Central memory CD8-positive, alpha-beta T cell (primary cell): Measurements from ENCODE around the gene RHOF.
A peak's percentile ranks its signal among the peaks of the same experiment; 100 is the strongest.

Experiments
- ATAC-seq: fragments of 150-1000 bp; cut with Tn5 transposase; replicated peaks from 2 replicates; pipeline ENCODE4 v1.10.0; 2022; ENCODE audit warnings: mild to moderate bottlenecking, moderate FRiP score, moderate number of reproducible peaks; ENCODE audit not compliant: poor library complexity, severe bottlenecking; ENCODE audit errors: extremely low read depth
- DNase-seq, 2 donors: peaks; one replicate each; pipeline ENCODE4 v3.0.0; 2021; ENCODE audit warnings: low spot score in 2 of 2
- H3K27ac Mint-ChIP-seq: one replicate; pipeline ENCODE4 v1.8.0; 2022; ENCODE audit warnings: low read depth, mild to moderate bottlenecking, moderate library complexity, mixed read lengths
- H3K27me3 Mint-ChIP-seq: one replicate; pipeline ENCODE4 v1.8.0; 2022; ENCODE audit warnings: mixed read lengths
- H3K36me3 Mint-ChIP-seq: one replicate; pipeline ENCODE4 v1.8.0; 2022; ENCODE audit warnings: mild to moderate bottlenecking, moderate library complexity, mixed read lengths; ENCODE audit not compliant: insufficient read depth
- H3K4me1 Mint-ChIP-seq: one replicate; pipeline ENCODE4 v1.8.0; 2022; ENCODE audit warnings: mixed read lengths
- H3K4me3 Mint-ChIP-seq: one replicate; pipeline ENCODE4 v1.8.0; 2022; ENCODE audit warnings: mild to moderate bottlenecking, moderate library complexity, mixed read lengths
- H3K9me3 Mint-ChIP-seq: one replicate; pipeline ENCODE4 v1.8.0; 2022; ENCODE audit warnings: mixed read lengths

RHOF gene

GRCh38 chr12:121806546-121807423 lies 13.3 kb upstream of the RHOF start:
- Mint-ChIP-seq H3K27ac (peak overlapping the region; percentile 95), H3K4me1 (peaks cover 45% of the 10 kb centered on the region), H3K27me3 (no peaks in the 10 kb centered on the region), H3K36me3 (peaks cover 66% of the 10 kb centered on the region), H3K4me3 (peak overlapping the region; percentile 99), H3K9me3 (no peaks in the 10 kb centered on the region)
- ATAC-seq (no peak), DNase-seq (no peak)

- H3K4me3 Mint-ChIP-seq: peak overlapping the region; percentile 99
- H3K9me3 Mint-ChIP-seq: no peaks in the 10 kb centered on the region
- peaks cover 70% of the 10 kb centered on the region for H3K36me3 Mint-ChIP-seq
- H3K27ac Mint-ChIP-seq: peak overlapping the region; percentile 95
- ATAC-seq: peak; percentile 23
- peaks cover 41% of the 10 kb centered on the region for H3K4me1 Mint-ChIP-seq
- no peaks in the 10 kb centered on the region for H3K27me3 Mint-ChIP-seq
- DNase-seq: no peak
Observed at GRCh38 chr12:121806009-121806545, 12.6 kb upstream of the RHOF start.

DNA sequence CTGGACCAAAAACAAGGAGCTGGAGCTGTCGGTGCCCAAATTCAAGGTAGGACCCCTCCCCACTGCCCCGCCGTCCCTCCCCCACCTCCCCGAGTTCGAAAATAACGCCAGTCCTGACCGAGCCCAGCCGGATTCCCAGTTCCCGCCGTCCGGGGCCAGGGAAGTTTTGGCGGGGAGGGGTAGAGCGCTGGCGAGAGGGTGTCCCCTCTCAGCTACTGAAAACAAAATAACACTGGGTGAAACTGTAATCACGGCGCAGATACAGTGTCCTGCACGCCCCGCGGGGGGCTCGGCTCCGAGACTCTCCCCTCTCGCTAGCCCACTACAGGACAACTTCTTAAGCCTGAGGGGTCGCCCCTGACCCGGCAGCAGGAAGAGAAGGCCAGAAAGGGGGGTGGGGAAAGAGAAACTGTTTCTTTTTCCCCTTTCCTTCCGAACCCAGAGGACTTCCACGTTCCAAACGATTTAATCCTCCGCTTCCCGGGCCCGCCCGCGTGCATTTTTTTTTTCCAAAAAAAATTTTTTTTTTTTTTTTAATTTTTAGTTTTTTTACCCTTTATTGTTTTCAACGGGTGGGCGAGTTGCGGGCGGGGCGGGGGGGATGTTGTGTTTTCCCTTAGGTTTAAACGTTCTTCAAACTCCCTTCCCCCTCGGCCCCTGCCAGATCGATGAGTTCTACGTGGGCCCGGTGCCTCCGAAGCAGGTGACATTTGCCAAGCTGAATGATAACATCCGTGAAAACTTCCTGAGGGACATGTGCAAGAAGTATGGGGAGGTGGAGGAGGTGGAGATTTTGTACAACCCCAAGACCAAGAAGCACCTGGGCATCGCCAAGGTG lies 11.9 kb upstream of the RHOF start:
- peak overlapping the region; percentile 99 for H3K4me3 Mint-ChIP-seq
- ATAC-seq: no peak
- no peaks in the 10 kb centered on the region for H3K27me3 Mint-ChIP-seq
- H3K27ac Mint-ChIP-seq: peak overlapping the region; percentile 95
- H3K36me3 Mint-ChIP-seq: peaks cover 67% of the 10 kb centered on the region
- peaks cover 36% of the 10 kb centered on the region for H3K4me1 Mint-ChIP-seq
- DNase-seq: no peak
- no peaks in the 10 kb centered on the region for H3K9me3 Mint-ChIP-seq

- Mint-ChIP-seq H3K4me3 (peak overlapping the region; percentile 99), H3K4me1 (peaks cover 36% of the 10 kb centered on the region), H3K27me3 (no peaks in the 10 kb centered on the region), H3K36me3 (peaks cover 65% of the 10 kb centered on the region), H3K9me3 (no peaks in the 10 kb centered on the region), H3K27ac (peak overlapping the region; percentile 95)
- ATAC-seq: peak; percentile 2
- no peak for DNase-seq
Observed at GRCh38 chr12:121804417-121805111, 11.1 kb upstream of the RHOF start.

DNA sequence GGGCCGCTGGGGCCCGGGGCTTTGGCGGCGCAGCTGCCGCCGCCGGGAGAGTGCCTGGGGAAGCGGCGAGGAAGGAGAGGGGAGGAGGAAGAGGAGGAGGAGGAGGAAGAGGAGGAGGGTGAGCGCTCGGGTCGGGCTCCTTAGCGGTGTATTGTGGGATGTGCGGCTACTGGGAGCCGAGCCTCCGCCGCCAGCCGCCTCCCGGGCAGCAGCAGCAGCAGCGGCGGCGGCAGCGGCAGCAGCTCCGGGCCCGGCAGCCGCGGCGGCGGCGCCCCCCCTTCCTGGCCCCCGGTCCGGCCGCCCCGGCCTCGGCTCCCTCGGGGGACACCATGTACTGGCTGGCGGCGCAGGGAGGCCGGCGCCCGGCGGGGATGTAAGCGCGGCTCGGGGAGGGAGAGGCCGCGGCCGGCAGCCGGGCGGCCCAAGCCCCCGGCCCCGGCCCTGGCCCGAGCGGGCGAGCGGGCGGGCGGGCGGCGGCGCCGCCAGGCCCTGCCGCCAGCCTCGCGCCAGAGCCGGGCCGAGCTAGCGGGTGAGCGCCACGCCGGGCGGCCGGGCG lies 10.5 kb upstream of the RHOF start, which contains the start of gene SETD1B:
TSS of gene SETD1B (plus strand) at position 149 of the 556 bp plus-strand sequence. CDS start 729 bp downstream, outside the sequence.
- ATAC-seq (no peak), DNase-seq (no peak)
- Mint-ChIP-seq H3K4me3 (peak within 1 kb of the TSS; percentile 99), H3K27ac (peak within 1 kb of the TSS; percentile 100), H3K4me1 (peaks cover 41% of the 10 kb centered on the region), H3K36me3 (peaks cover 65% of the 10 kb centered on the region), H3K27me3 (no peaks in the 10 kb centered on the region), H3K9me3 (no peaks in the 10 kb centered on the region)

DNA sequence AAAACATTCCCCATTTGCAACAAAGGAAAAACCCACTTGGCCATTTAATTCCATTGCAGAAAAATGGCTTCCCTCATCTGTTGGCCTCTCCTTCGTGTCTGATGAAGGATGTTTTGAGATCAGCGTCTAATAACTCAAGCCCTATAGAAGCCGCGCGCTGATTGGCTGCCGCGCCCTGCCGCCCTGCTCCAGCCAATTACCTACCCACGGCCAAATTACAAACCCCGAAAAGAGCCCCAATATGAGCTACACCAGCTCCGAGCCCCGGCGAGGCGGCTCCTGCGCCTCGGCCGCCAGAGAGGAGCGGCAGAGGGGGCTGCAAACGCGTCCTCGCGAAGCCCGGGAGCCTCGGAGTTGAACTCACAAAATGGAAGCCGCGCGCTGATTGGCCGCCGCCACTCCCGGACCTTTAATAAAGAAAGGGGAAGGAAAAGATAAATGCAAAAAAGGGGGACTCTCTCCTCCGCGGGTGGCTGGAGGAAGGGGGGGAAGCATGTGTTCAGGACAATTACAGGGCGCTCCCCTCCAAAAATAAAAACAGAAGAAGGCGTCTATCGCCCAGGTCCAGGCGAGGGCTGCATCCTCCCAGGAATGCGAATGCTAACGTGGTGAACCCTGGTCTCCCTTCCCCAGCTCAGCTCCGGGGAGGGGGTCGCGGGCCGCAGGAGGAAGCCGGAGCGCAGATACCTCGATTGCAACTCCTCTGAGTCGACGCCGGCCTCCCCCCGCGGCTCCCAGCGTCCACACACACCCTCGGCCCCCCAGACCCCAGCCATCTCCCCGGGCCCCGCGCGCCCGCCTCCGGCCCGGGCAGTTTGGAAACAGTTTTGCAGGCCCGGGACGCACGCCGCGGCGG lies 9.6 kb upstream of the RHOF start:
- peak; percentile 82 to 88 for DNase-seq
- no peaks in the 10 kb centered on the region for H3K9me3 Mint-ChIP-seq
- H3K27ac Mint-ChIP-seq: peak overlapping the region; percentile 100
- peak overlapping the region; percentile 99 for H3K4me3 Mint-ChIP-seq
- peaks cover 67% of the 10 kb centered on the region for H3K36me3 Mint-ChIP-seq
- ATAC-seq: peak; percentile 62
- H3K4me1 Mint-ChIP-seq: peaks cover 45% of the 10 kb centered on the region
- H3K27me3 Mint-ChIP-seq: no peaks in the 10 kb centered on the region

DNA sequence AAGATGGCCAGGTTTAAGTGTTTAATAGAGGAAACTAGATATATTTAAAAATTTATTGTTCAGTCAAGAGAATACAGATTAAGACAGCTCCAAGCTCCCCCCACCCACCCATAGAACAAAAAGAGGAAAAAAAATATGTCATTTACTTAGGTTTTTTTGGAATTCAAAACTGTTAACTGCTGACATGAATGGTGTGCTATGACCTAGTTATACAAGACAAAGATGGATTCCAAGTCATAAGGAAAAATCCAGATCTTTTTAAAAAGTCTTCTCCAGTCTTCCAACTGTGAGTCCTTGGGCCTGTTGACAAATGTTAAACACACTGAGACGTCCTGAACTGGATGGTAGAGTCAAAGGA lies 9.0 kb upstream of the RHOF start:
- H3K9me3 Mint-ChIP-seq: no peaks in the 10 kb centered on the region
- ATAC-seq: no peak
- peaks cover 65% of the 10 kb centered on the region for H3K36me3 Mint-ChIP-seq
- no peaks in the 10 kb centered on the region for H3K27me3 Mint-ChIP-seq
- H3K4me3 Mint-ChIP-seq: peak overlapping the region; percentile 99
- peaks cover 47% of the 10 kb centered on the region for H3K4me1 Mint-ChIP-seq
- DNase-seq: no peak
- H3K27ac Mint-ChIP-seq: peak overlapping the region; percentile 100

- DNase-seq (peak in 1 of 2 donors; percentile 60), ATAC-seq (peak; percentile 12)
- no peaks in the 10 kb centered on the region for H3K9me3 Mint-ChIP-seq
- peaks cover 51% of the 10 kb centered on the region for H3K4me1 Mint-ChIP-seq
- no peaks in the 10 kb centered on the region for H3K27me3 Mint-ChIP-seq
- peak overlapping the region; percentile 100 for H3K27ac Mint-ChIP-seq
- peaks cover 63% of the 10 kb centered on the region for H3K36me3 Mint-ChIP-seq
- peak overlapping the region; percentile 99 for H3K4me3 Mint-ChIP-seq
Observed at GRCh38 chr12:121801595-121802484, 8.4 kb upstream of the RHOF start.

- no peaks in the 10 kb centered on the region for H3K27me3 Mint-ChIP-seq
- H3K36me3 Mint-ChIP-seq: peaks cover 64% of the 10 kb centered on the region
- H3K4me1 Mint-ChIP-seq: peaks cover 43% of the 10 kb centered on the region
- peak overlapping the region; percentile 100 for H3K27ac Mint-ChIP-seq
- ATAC-seq (peak; percentile 20), DNase-seq (peak in 1 of 2 donors; percentile 60)
- no peaks in the 10 kb centered on the region for H3K9me3 Mint-ChIP-seq
- peak overlapping the region; percentile 99 for H3K4me3 Mint-ChIP-seq
Observed at GRCh38 chr12:121800694-121801594, 7.5 kb upstream of the RHOF start.
